DND-41 (cell line): ENCODE data around the gene TTC16.

Experiments
- EZH2 ChIP-seq: IDR thresholded peaks from 3 replicates; pipeline ENCODE4 v1.6.1; 2012; ENCODE audit warnings: borderline replicate concordance, low read depth, mild to moderate bottlenecking, moderate library complexity, low read length, inconsistent platforms; ENCODE audit not compliant: severe bottlenecking
- TF ChIP-seq, protein P1 (sequence below): IDR thresholded peaks from 2 replicates; pipeline ENCODE4 v1.5.1; 2012; ENCODE audit warnings: borderline replicate concordance, low read length, moderate library complexity, mild to moderate bottlenecking; ENCODE audit not compliant: poor library complexity, severe bottlenecking; ENCODE audit errors: extremely low read depth

DNA sequence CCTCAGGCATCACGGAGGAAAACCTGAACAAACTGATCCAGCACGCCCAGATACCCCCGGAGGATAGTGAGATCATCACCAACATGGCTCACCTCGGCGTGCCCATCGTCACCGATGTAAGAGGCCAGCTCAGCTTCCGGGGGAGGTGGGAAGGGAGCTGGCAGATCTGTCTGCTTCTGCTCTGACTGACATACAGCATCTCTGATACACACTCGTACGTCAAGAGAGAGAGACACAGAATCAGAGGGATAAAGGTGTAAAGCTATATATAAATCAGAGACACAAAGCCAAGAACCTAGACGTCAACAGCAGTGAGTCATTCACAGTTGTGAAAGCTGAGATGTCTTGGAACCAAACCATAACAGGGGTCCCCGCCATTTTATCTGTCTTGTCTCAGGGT, 39.2 kb upstream of the TTC16 start:
- TF ChIP-seq, protein P1, sequence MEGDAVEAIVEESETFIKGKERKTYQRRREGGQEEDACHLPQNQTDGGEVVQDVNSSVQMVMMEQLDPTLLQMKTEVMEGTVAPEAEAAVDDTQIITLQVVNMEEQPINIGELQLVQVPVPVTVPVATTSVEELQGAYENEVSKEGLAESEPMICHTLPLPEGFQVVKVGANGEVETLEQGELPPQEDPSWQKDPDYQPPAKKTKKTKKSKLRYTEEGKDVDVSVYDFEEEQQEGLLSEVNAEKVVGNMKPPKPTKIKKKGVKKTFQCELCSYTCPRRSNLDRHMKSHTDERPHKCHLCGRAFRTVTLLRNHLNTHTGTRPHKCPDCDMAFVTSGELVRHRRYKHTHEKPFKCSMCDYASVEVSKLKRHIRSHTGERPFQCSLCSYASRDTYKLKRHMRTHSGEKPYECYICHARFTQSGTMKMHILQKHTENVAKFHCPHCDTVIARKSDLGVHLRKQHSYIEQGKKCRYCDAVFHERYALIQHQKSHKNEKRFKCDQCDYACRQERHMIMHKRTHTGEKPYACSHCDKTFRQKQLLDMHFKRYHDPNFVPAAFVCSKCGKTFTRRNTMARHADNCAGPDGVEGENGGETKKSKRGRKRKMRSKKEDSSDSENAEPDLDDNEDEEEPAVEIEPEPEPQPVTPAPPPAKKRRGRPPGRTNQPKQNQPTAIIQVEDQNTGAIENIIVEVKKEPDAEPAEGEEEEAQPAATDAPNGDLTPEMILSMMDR = no peak
- no peak for TF ChIP-seq EZH2
